Fibroblast of the aortic adventitia (primary cell): ENCODE results near the gene RPL18A. TPM values are rescaled to one million over a fixed set of nuclear protein-coding genes. Genes with fewer than 3 reads are reported as not detected.

ENCODE experiments used
- DNase-seq: peaks from one replicate; pipeline ENCODE4 v3.0.0-alpha.2; 2010; ENCODE audit warnings: low read depth
- H3K4me3 ChIP-seq: 2 replicates; pipeline ENCODE4 v1.5.1; 2011; ENCODE audit warnings: low read depth, mild to moderate bottlenecking, control low read depth, low read length, moderate library complexity
- total RNA-seq: library from RNA; depleted of rRNA; stranded (reverse); fragments of >200 nt; gene quantifications from 2 replicates; pipeline ENCODE4 v1.2.3, GENCODE V29; 2012; ENCODE audit warnings: low replicate concordance
- TF ChIP-seq, protein P1 (sequence below): IDR thresholded peaks from 2 replicates; pipeline ENCODE4 v1.5.1; 2011; ENCODE audit warnings: mild to moderate bottlenecking, low read length, control low read depth, inconsistent platforms; ENCODE audit not compliant: insufficient read depth

RPL18A gene
- total RNA-seq, result 1,681 and 2,030 TPM in 2 replicates

DNA sequence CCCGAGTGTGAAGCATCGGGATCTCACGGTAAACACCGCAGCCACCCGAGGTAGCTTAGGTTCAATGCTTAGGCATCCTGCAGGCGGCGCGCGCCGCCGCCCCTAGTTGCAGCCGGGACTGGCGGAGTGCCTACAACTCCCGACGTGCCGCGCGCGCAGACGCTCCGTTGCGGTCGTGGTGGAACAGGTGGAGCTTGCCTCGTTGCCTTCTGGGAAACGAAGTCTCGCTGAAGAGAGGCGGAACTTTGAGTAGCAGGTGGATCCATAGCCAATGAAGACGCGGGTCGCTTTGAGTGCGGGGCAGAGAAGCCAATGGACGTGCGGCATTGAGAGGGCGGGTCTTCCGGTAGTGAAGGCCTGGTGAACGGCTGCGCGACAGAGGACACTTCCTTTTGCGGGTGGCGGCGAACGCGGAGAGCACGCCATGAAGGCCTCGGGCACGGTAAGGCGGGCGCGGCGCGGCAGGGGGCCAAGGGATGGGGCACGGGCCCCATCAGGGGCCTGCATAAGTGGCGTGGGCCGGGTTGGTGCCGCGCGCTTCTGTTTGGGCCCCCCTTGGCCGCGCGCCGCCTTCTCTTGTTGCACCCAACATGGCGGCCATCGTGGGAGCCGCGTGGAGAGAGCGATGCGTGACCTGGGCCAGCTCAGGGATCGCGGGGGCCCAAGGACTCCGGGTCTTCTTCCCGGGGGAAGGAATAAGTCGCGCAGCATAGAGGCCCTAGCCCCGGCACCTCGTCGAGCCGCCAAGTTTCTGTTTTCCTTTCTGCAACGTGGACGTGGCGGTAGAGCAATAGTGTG lies at the start of gene RPL18A:
Gene RPL18A, plus strand, starts transcription at position 378 of the 798 bp plus-strand sequence. Its CDS starts 47 bp downstream, at position 425.
- peak; percentile 100 for DNase-seq
- peak within 1 kb of the TSS; percentile 95 for H3K4me3 ChIP-seq
- TF ChIP-seq, protein P1, sequence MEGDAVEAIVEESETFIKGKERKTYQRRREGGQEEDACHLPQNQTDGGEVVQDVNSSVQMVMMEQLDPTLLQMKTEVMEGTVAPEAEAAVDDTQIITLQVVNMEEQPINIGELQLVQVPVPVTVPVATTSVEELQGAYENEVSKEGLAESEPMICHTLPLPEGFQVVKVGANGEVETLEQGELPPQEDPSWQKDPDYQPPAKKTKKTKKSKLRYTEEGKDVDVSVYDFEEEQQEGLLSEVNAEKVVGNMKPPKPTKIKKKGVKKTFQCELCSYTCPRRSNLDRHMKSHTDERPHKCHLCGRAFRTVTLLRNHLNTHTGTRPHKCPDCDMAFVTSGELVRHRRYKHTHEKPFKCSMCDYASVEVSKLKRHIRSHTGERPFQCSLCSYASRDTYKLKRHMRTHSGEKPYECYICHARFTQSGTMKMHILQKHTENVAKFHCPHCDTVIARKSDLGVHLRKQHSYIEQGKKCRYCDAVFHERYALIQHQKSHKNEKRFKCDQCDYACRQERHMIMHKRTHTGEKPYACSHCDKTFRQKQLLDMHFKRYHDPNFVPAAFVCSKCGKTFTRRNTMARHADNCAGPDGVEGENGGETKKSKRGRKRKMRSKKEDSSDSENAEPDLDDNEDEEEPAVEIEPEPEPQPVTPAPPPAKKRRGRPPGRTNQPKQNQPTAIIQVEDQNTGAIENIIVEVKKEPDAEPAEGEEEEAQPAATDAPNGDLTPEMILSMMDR, result peak; percentile 84

DNA sequence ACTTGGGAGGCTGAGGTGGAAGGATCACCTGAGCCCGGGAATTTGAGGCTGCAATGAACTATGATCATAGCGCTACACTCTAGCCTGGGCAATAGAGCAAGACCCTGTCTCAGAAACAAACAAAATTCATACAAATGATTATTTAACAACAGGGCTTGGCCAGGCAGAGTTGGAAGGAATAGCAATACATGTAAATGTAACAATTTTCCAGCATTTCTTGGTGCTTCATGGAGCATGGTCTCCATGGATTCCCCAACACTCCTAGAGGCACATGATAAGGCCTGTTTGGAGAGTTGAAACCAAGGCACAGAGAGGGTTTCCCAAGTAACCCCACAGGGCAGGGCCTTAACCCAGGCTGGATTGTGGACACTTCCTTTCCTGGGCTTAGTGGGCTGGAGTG lies 48.6 kb upstream of the RPL18A start:
- TF ChIP-seq, protein P1, result no peak

DNA sequence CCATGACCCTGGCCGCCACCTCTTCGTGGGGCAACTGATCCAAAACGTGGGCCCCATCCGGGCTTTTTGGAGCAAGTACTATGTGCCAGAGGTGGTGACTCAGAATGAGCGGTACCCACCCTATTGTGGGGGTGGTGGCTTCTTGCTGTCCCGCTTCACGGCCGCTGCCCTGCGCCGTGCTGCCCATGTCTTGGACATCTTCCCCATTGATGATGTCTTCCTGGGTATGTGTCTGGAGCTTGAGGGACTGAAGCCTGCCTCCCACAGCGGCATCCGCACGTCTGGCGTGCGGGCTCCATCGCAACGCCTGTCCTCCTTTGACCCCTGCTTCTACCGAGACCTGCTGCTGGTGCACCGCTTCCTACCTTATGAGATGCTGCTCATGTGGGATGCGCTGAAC lies 48.0 kb upstream of the RPL18A start:
- no peak overlapping the region for H3K4me3 ChIP-seq
- DNase-seq, result no peak
- TF ChIP-seq, protein P1, result no peak

More for the DNA sequence above, 48.6 kb upstream of the RPL18A start:
- no peak overlapping the region for H3K4me3 ChIP-seq
- no peak for DNase-seq

DNA sequence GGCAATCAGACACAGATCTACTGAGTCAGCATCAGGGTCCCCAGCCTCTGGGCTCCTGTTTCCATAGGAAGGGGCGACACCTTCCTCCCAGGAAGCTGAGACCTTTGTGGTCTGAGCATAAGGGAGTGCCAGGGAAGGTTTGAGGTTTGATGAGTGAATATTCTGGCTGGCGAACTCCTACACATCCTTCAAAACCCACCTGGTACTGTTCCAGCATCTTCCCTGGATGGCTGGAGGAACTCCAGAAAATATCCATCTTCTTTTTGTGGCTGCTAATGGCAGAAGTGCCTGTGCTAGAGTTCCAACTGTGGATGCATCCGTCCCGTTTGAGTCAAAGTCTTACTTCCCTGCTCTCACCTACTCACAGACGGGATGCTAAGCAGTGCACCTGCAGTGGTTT lies 47.6 kb upstream of the RPL18A start:
- no peak overlapping the region for H3K4me3 ChIP-seq
- DNase-seq, result no peak
- TF ChIP-seq, protein P1, result no peak

DNA sequence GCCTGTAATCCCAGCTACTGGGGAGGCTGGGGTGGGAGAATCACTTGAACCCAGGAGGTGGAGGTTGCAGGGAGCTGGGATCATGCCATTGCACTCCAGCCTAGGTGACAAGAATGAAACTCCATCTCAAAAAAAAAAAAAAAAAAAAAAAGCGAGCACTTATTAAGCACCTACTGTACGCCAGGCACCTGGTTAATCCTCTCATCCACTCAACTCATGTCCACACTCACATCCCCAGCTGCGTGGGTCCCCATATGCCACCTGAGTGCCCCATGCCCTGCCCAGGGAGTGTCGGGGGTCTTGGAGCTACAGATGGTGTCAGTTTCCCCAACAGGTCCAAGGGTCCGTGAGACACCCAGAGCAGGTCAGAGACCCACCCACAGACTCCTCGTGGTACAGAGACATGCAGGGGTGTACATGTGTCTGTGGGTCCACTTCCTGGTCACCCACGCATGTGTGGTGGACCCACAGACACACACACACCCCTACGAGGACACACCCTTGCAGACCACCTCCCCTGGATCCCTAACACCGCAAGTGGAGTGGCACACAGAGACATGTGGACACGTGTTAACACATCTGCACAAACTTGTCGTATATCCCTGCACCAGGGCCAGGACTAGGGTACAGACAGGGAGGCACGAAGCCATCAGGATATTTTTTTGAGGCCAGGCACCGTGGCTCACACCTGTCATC lies 41.9 kb upstream of the RPL18A start:
- DNase-seq, result no peak
- no peak overlapping the region for H3K4me3 ChIP-seq
- TF ChIP-seq, protein P1, result no peak

DNA sequence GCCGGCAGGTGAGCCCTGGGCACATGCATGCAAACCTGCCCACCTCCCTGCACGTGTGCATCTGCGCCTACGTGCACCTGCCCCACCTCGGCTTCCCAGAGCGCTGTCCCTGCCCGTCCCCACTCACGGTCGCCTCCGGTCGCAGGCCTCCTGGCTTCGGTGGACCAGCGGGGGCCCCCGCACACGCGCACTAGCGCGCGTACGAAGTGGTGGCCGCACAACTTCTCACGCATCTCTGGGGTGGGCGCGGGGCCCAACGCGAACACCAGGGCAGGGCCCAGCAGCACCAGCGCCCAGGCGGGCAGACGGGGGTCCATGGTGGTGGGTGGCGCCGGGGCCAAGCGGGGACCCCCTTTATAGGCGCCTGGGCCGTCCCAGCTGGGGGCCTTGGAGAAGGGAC lies 38.5 kb upstream of the RPL18A start, which contains the start of gene INSL3:
Gene INSL3, minus strand, starts transcription at position 330 of the 400 bp plus-strand sequence. Its CDS starts 13 bp downstream, at position 317.
- TF ChIP-seq, protein P1, result no peak
- no peak within 1 kb of the TSS for H3K4me3 ChIP-seq
- DNase-seq, result no peak
